ENCODE results near the gene FOXP2. TPM values are rescaled to one million over a fixed set of nuclear protein-coding genes. Genes with fewer than 3 reads are reported as not detected.

The FOXP2 gene
- total RNA-seq, 4 donors from 2014 or later: 5.6 to 22.1 (median 6.7) TPM

DNA sequence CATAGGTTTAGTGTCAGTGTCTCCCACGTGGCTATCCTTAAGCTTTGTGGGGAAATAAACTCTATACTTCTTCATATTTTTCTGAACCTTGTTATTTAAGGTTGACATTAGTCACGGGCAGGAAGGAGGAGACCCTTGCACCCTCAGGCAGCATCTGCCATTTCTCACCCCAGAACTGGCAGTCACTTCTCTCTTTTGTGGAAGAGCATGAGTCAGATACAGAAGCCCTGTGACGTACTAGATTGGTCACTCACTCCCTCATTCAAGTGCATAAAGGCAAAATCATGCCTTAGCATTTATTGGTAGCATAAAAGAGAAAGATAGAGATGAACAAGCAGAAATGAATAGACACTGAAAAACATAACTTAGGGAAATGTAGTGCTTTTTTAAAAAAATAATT is 301.3 kb downstream of the FOXP2 start:
- intact Hi-C loops (cut with DNase I): no loop called here
- Histone ChIP-seq H3K27me3 (no peaks in the 10 kb centered on the region), H3K27ac (no peak overlapping the region), H3K36me3 (no peaks in the 10 kb centered on the region), H3K4me1 (no peaks in the 10 kb centered on the region), H3K4me3 (no peak overlapping the region), H3K9me3 (no peaks in the 10 kb centered on the region)
- TF ChIP-seq CTCF (IDR thresholded peaks at IDR 0.05) (no peak), POLR2A (IDR thresholded peaks at IDR 0.05) (no peak)
- 25 to 30% methylated on average over 3 of the region's 3 CpGs for WGBS, 2 donors
- DNase-seq: no peak

- Histone ChIP-seq H3K9me3 (no peaks in the 10 kb centered on the region), H3K27me3 (no peaks in the 10 kb centered on the region), H3K36me3 (no peaks in the 10 kb centered on the region), H3K4me3 (no peak overlapping the region), H3K27ac (no peak overlapping the region), H3K4me1 (no peaks in the 10 kb centered on the region)
- intact Hi-C loops (cut with DNase I): no loop called here
- no peak for DNase-seq
- WGBS, 2 donors: 63 to 90% methylated on average over 3 of the region's 3 CpGs
- TF ChIP-seq POLR2A (IDR thresholded peaks at IDR 0.05): no peak
- no peak for TF ChIP-seq CTCF (IDR thresholded peaks at IDR 0.05)
Measured at GRCh38 chr7:114718861-114719260, 304.2 kb downstream of the FOXP2 start.

- no peak overlapping the region for H3K4me3 ChIP-seq
- no peaks in the 10 kb centered on the region for H3K9me3 ChIP-seq
- TF ChIP-seq POLR2A (IDR thresholded peaks at IDR 0.05) (no peak), CTCF (IDR thresholded peaks at IDR 0.05) (no peak)
- DNase-seq: no peak
- intact Hi-C loops (cut with DNase I): no loop called here
- no peak overlapping the region for H3K27ac ChIP-seq
- H3K36me3 ChIP-seq: no peaks in the 10 kb centered on the region
- H3K4me1 ChIP-seq: no peaks in the 10 kb centered on the region
- H3K27me3 ChIP-seq: no peaks in the 10 kb centered on the region
- 56 to 59% methylated on average over 4 of the region's 4 CpGs for WGBS, 2 donors
Measured at GRCh38 chr7:114720725-114721124, 306.1 kb downstream of the FOXP2 start.

GRCh38 chr7:114722562-114722961 is 307.9 kb downstream of the FOXP2 start:
- H3K4me1 ChIP-seq: no peaks in the 10 kb centered on the region
- TF ChIP-seq CTCF (IDR thresholded peaks at IDR 0.05): no peak
- no peak for TF ChIP-seq POLR2A (IDR thresholded peaks at IDR 0.05)
- H3K9me3 ChIP-seq: no peaks in the 10 kb centered on the region
- DNase-seq: no peak
- no peaks in the 10 kb centered on the region for H3K36me3 ChIP-seq
- intact Hi-C loops (cut with DNase I): no loop called here
- no peak overlapping the region for H3K27ac ChIP-seq
- H3K27me3 ChIP-seq: no peaks in the 10 kb centered on the region
- no peak overlapping the region for H3K4me3 ChIP-seq

GRCh38 chr7:114723308-114723707 is 308.7 kb downstream of the FOXP2 start:
- intact Hi-C loops (cut with DNase I): no loop called here

More at GRCh38 chr7:114723308-114723707, 308.7 kb downstream of the FOXP2 start:
- Histone ChIP-seq H3K4me1 (no peaks in the 10 kb centered on the region), H3K9me3 (no peaks in the 10 kb centered on the region), H3K4me3 (no peak overlapping the region), H3K36me3 (no peaks in the 10 kb centered on the region), H3K27me3 (no peaks in the 10 kb centered on the region), H3K27ac (no peak overlapping the region)
- no peak for TF ChIP-seq CTCF (IDR thresholded peaks at IDR 0.05)
- no peak for TF ChIP-seq POLR2A (IDR thresholded peaks at IDR 0.05)
- 67 to 68% methylated on average over 1 of the region's 1 CpG for WGBS, 2 donors
- no peak for DNase-seq
